GM12878 (cell line): ENCODE data around the gene RPS6KA2. TPM values are rescaled to one million over a fixed set of nuclear protein-coding genes. Genes with fewer than 3 reads are reported as not detected.

Source experiments
- ATAC-seq: fragments of 200-7000 bp; cut with Tn5 transposase; 3 replicates; pipeline ENCODE4 v1.9.1; 2020; ENCODE audit warnings: mild to moderate bottlenecking, moderate library complexity
- BruUV-seq: library from RNA; stranded (reverse); fragments of 400-500 nt; replicated peaks from 2 replicates; lab custom pipeline; 2021; lab: Mats Ljungman, UMichigan
- CTCF ChIA-PET: fragments of 300-600 bp; sonication (Branson Sonifier 250); formaldehyde crosslinking; extraction: SDS; loops from one replicate; lab custom pipeline; 2021; ENCODE audit warnings: inconsistent platforms; lab: Yijun Ruan, JAX
- POLR2A ChIA-PET: fragments of 350-600 bp; formaldehyde crosslinking; extraction: SDS; loops from one replicate; lab custom pipeline; 2021; ENCODE audit warnings: inconsistent platforms; lab: Charles Lee
- RAD21 ChIA-PET: fragments of 300-600 bp; sonication (Branson Sonifier 250); formaldehyde crosslinking; loops from one replicate; lab custom pipeline; 2023; ENCODE audit warnings: antibody characterized with exemption; ENCODE audit not compliant: unreplicated experiment; lab: Charles Lee
- SMC1A ChIA-PET: fragments of 300-600 bp; sonication (Branson Sonifier 250); formaldehyde crosslinking; loops from one replicate; lab custom pipeline; 2023; ENCODE audit not compliant: unreplicated experiment, uncharacterized antibody; lab: Charles Lee
- DNase-seq: peaks from one replicate; pipeline ENCODE4 v3.0.0-alpha.2; 2011; ENCODE audit warnings: low read depth, low spot score
- FAIRE-seq: peaks from 3 replicates; lab custom pipeline; 2011; peaks lifted over from hg19 to GRCh38; lab: Jason Lieb, UNC
- H2AFZ ChIP-seq: 2 replicates; pipeline ENCODE4 v1.6.0; 2011; ENCODE audit warnings: low read depth, low read length, control low read depth; ENCODE audit not compliant: control insufficient read depth
- H3K27ac ChIP-seq: 2 replicates; pipeline ENCODE4 v1.5.1; 2011; ENCODE audit warnings: control low read depth; ENCODE audit not compliant: control insufficient read depth, insufficient read depth
- H3K27me3 ChIP-seq, 2 experiments: replicated peaks in 1 of 2; 2 replicates each; pipeline versions ENCODE4 v1.6.0 to v1.6.1; 2011; ENCODE audit warnings: low read length in 1 of 2; ENCODE audit not compliant: control insufficient read depth in 2 of 2, insufficient read depth in 2 of 2
- H3K36me3 ChIP-seq, 2 experiments: 2 replicates each; pipeline ENCODE4 v1.5.1; 2011; ENCODE audit warnings: low read length in 1 of 2; ENCODE audit not compliant: control insufficient read depth in 2 of 2, insufficient read depth in 2 of 2
- H3K4me1 ChIP-seq: 2 replicates; pipeline ENCODE4 v1.6.1; 2011; ENCODE audit warnings: mild to moderate bottlenecking, low read length, moderate library complexity, mixed read lengths; ENCODE audit not compliant: control insufficient read depth, insufficient read depth
- H3K4me2 ChIP-seq: 2 replicates; pipeline ENCODE4 v1.6.0; 2011; ENCODE audit warnings: control low read depth; ENCODE audit not compliant: control insufficient read depth, insufficient read depth
- H3K4me3 ChIP-seq: fragments of 200-600 bp; sonication (generic); 2 replicates; pipeline ENCODE4 v1.5.1; 2016
- H3K79me2 ChIP-seq: 2 replicates; pipeline ENCODE4 v1.6.0; 2011; ENCODE audit warnings: low read length; ENCODE audit not compliant: control insufficient read depth, insufficient read depth
- H3K9ac ChIP-seq: 2 replicates; pipeline ENCODE4 v1.8.0; 2011; ENCODE audit warnings: low read length, control low read depth, mixed read lengths; ENCODE audit not compliant: control insufficient read depth, insufficient read depth
- H3K9me3 ChIP-seq: replicated peaks from 3 replicates; pipeline ENCODE4 v1.5.1; 2011; ENCODE audit warnings: mild to moderate bottlenecking, low read length; ENCODE audit not compliant: control insufficient read depth, insufficient read depth
- H4K20me1 ChIP-seq: 2 replicates; pipeline ENCODE4 v1.6.0; 2011; ENCODE audit not compliant: control insufficient read depth, insufficient read depth
- CHD1 ChIP-seq: IDR thresholded peaks from 2 replicates; pipeline ENCODE4 v1.6.1; 2012; ENCODE audit warnings: low read depth, low read length, improper control_type of control experiment
- WGBS: methylation state at CpG from one replicate; pipeline ENCODE4 v1.1.6; 2016; ENCODE audit warnings: low lambda C conversion rate; ENCODE audit not compliant: insufficient replicate concordance, insufficient coverage; ENCODE audit errors: missing lambda C conversion rate; 5-methylcytosine and 5-hydroxymethylcytosine counted together
- in situ Hi-C: fragments of 300-500 bp; cut with MboI; formaldehyde crosslinking; loops from 9 replicates; pipeline ENCODE4 v1.14.3; 2018; ENCODE audit warnings: mixed read lengths
- intact Hi-C: fragments of 100-400 bp; cut with micrococcal nuclease; formaldehyde crosslinking; loops from one replicate; pipeline ENCODE4 v1.14.2; 2022; ENCODE audit not compliant: unreplicated experiment
- polyA plus RNA-seq, 11 experiments: library from polyadenylated mRNA; depleted of rRNA in 4 of 11; unstranded in 6 of 11; stranded (reverse) in 5 of 11; fragments of >200 nt; fragmentation: Nextera tagmentation in 4 of 11; fragmentation: Illumina TruSeq in 1 of 11; extraction: Ambion mirVana in 4 of 11; extraction: Trizol in 1 of 11; gene quantifications; 1 replicate in 1 of 11; 2 replicates in 10 of 11; pipeline versions ENCODE4 v1.2.1 to v1.2.3, GENCODE V29; 2011 to 2016; ENCODE audit warnings: inconsistent platforms in 2 of 11, missing spikeins in 2 of 11, low read depth in 1 of 11
- total RNA-seq, 4 experiments: library from RNA; depleted of rRNA in 3 of 4; stranded (reverse); fragments of >200 nt in 3 of 4; fragmentation: Illumina TruSeq in 1 of 4; extraction: Trizol in 1 of 4; gene quantifications; 2 replicates each; pipeline versions ENCODE4 v1.2.1 to v1.2.3, GENCODE V29; 2013 to 2021
- TF ChIP-seq, protein P1 (sequence below): fragments of 450-650 bp; formaldehyde crosslinking; IDR thresholded peaks from 2 replicates; pipeline ENCODE4 v1.4.0; 2022; ENCODE audit warnings: mild to moderate bottlenecking, moderate library complexity

The RPS6KA2 gene
- total and polyA plus RNA-seq, 10 of the 15 experiments (the other 5 are each of a cell fraction or from before 2014, with no cell fraction given), result 0.02 to 1.0 (median 0.22) TPM; not detected in 1

DNA sequence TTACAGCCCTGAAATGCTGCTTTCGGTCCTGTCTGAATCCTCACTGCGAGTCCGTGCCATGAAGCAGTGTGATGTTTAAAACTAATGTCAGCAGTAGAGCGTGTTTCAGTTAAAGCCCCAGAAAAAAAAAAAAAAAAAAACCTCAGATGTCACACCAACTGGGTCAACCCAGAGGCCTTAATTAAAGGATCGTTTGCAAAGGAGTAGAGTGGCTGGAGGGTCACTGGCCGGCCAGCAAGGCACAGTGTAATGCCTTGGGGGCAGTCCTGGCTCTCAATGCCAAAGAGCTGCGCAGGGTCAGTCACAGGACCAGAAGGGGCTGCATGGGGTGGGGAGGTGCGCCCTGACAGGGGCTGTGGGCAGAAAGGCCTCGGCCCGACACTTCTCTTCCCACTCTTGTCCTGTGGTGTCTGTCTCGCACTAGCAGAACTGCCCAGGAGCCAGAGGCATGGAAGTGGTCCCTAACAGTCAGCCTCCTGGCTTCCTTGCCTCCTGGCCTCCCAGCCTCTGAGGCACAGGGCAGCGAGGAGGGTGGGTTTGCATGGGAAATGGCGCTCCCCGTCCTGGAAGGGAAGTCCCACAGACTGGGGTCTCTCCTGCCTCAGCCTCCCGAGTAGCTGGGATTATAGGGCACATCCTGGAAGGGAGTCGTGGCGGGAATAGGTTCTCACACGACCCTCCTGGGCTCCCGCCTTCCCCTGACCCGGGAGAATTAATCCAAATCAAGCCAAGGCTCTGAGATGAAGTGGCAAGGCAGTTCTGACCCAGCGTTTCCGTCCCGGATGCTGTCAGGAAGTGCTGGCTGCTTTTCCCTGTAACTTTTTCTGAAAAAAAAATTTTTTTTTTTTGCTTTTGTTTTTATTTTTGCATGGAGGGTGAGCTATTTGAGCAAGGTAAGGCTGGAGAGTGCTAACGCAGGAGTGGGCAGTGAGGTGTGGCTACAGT lies 190.6 kb downstream of the RPS6KA2 start:
- RAD21 ChIA-PET, result no interaction called here
- Histone ChIP-seq H3K9ac (no peak overlapping the region), H3K4me1 (no peaks in the 10 kb centered on the region), H3K27ac (no peak overlapping the region), H3K79me2 (no peaks in the 10 kb centered on the region), H3K27me3 (no peaks in the 10 kb centered on the region; a peak in 1 of 4 replicates), H4K20me1 (no peaks in the 10 kb centered on the region), H3K4me3 (no peak overlapping the region), H3K9me3 (no peaks in the 10 kb centered on the region), H3K4me2 (no peak overlapping the region), H3K36me3 (no peaks in the 10 kb centered on the region), H2AFZ (no peak overlapping the region)
- 43% methylated on average over 23 of the region's 24 CpGs for WGBS
- DNase-seq (no peak), ATAC-seq (no peak), FAIRE-seq (no peak)
- SMC1A ChIA-PET, result no interaction called here
- intact Hi-C loops, result no loop called here
- BruUV-seq, result no TSS peak
- in situ Hi-C loops, result no loop called here
- POLR2A ChIA-PET, result no interaction called here
- TF ChIP-seq CHD1, result no peak
- TF ChIP-seq, protein P1, sequence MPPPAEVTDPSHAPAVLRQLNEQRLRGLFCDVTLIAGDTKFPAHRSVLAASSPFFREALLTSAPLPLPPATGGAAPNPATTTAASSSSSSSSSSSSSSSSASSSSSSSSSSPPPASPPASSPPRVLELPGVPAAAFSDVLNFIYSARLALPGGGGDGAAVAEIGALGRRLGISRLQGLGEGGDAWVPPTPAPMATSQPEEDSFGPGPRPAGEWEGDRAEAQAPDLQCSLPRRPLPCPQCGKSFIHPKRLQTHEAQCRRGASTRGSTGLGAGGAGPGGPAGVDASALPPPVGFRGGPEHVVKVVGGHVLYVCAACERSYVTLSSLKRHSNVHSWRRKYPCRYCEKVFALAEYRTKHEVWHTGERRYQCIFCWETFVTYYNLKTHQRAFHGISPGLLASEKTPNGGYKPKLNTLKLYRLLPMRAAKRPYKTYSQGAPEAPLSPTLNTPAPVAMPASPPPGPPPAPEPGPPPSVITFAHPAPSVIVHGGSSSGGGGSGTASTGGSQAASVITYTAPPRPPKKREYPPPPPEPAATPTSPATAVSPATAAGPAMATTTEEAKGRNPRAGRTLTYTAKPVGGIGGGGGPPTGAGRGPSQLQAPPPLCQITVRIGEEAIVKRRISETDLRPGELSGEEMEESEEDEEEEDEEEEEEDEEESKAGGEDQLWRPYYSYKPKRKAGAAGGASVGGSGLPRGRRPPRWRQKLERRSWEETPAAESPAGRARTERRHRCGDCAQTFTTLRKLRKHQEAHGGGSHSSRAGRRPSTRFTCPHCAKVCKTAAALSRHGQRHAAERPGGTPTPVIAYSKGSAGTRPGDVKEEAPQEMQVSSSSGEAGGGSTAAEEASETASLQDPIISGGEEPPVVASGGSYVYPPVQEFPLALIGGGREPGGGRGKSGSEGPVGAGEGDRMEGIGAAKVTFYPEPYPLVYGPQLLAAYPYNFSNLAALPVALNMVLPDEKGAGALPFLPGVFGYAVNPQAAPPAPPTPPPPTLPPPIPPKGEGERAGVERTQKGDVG (CRISPR knock-in tag), result no peak
- CTCF ChIA-PET, result interaction anchor here (0.9 kb wide), 1 partner anchor 36 kb away, joined by 3 read pairs; no protein-coding TSS in a partner anchor
